NCI-H2171 treated with DMSO at 0.1 percent for 48 hours (cell line): ENCODE data around the gene CHD6.

Experiments used
- DNase-seq: peaks from one replicate; lab custom pipeline; 2025; lab: John Stamatoyannopoulos, UW

The CHD6 gene

DNA sequence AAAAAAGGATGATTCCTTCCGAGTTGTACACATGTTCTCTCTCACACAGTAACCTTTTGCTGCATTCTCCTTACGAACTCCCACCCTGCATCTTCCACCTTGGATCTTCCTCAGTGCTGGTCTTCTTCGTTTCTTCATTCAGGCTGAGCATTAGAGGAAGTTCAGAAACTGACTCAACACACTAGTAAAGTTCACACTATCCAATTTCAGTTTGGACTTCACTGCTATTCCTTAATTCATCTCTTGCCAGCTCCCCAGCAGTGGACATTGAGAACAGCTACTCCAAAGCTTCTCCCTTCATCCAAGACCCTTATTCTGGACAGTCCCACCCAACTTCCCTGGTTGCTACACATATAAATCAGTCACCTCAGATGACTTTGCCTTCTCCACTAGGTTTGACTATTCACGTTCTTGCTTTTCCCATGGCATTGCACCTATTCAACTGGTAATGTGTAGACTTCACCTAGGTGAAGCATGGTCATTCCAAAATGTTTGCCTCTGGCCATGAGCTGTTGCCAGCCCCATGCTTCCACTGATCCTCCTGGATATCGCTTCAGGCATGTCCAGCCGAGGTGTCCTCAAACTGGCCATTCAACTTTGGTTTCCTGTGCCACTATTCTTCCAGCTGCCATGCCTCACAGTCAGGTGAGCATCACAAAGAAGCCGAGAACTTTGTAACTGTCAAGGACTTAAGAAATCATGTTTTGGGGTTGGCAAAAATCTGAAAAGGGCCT lies 147.6 kb downstream of the CHD6 start:
- no peak for DNase-seq

DNA sequence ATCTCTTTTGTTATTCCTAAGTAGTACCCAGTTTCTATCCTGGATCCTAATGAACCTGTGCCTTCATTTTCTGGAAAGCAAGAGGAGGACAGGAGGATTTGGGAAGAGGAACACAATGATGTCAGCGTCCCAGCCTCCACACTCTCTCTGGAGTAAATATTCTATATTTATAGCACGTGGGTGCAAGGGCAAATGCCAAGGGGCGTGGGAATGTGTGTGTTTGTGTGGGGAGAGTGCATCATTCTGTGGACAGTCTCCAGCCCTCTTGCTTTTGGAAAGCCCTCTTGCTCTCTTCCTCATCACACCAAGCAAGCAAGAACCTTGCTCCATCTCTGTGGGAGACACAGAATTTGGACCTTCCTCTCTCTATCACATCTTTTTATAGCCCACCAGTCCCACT lies 148.3 kb downstream of the CHD6 start:
- DNase-seq, result no peak

DNA sequence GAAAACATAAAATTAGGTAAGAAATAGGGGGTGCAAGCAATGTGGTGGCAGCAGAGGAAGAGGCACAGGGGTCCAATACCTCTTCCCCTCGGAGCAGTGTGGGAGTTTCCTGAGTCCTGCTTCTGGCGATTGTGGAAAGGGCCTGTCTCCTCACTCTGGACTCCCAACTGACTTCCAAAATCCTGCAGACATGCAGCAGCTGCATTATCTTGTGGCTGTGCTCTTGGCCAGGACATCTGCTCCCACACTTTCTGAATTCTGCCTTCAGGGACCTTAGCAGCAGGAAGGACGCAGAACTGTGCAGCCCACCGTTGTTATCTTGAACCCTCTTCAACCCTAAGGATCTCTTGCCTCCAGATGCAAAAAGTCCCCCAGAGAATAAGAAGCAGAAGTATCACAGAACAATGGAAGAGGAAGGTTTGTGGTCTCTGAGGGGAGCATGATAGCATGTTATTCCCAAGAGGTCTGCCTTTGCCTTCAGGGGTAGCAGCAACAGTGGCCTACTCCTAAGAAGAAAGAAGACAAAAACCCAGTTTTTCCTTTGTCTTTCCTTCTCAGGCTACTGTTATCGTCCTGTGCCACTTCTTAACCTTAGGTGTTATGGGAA lies 149.1 kb downstream of the CHD6 start:
- no peak for DNase-seq

DNA sequence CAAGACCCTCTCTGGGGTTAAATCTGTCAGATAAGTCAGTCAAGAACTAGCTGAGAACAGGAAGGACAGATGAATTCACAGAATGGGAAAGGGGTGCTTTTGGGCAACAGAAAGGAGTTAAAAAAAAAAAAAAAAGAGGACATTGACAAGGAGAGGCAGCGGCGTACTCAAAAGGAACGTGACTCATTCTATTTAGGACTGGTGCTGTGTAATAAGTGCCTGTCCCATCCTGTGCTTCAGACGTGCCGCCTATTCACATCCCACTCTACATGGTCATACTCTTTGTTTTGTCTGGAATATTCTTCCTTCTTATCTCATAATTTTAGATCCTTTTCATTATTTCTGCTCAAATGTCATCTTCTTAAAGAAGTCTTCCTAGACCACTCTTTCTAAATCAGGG lies 150.5 kb downstream of the CHD6 start:
- no peak for DNase-seq

DNA sequence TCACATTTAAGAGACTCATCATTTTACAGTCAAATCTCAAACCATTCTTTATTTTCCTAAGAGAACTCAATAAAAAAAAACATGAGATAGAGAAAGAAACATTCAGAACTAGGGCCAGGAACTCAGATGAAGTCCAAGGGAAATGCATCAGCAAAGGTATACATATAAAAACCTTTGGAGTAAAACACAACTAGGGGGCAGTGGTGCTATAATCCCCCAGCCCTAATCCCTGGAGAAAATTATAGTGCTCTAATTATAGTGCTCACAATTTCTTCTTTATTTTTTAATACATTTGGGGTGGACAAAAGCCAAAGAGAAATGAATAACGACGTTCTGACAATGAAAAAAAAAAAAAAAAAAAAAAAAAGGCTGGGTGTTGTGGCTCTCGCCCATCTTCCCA lies 151.0 kb downstream of the CHD6 start:
- no peak for DNase-seq

DNA sequence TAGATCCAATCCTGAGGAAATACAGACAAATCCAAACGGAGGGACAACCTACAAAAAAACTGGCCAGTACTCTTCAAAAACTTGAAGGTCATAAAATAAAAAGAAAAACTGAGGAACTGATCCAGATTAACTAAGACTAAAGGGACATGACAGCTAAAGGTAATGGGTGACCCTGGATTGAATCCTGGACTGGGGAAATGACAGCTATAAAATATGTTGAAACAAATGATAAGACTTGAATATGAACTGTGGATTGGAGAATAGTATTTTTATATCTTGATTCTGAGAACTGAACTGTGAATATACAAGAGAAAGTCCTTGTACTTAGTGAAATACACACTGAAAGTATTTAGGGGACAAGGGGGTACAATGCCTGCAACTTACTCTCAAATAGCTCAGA lies 154.6 kb downstream of the CHD6 start:
- DNase-seq, result no peak

DNA sequence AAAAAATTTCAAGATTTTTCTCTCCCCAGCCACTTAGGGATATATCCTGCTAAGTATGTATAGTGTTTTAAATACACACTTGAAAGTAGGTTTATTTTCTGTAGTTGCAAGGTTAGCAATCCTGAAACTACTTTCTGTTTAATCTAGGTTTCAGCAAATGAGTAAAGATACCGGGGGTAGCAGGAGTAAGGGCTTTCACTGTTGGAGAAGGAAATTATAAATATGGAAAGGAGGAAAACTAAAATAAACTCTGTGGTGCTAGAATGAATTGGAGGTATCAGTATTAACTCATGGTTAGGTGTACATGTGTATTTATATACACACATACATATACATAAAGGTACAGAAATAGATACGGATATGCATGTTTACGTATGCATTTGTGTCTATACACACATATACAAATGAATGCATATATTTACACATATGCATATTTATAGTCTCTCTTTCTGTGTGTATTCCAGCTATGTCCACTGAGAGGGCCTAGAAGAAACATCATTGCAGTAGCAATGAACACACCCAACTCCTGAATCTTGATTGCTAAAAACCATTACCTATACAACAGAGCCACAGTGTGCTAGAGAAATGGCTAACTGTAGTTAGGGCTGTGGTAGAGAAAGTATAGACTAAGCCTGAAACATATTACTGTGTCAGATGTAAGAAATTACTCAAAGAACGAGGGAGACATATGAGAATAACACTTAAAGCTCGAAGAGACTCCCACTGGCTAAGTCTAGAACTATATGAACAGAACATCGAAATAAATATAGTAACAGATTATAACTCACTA lies 155.6 kb downstream of the CHD6 start:
- no peak for DNase-seq

DNA sequence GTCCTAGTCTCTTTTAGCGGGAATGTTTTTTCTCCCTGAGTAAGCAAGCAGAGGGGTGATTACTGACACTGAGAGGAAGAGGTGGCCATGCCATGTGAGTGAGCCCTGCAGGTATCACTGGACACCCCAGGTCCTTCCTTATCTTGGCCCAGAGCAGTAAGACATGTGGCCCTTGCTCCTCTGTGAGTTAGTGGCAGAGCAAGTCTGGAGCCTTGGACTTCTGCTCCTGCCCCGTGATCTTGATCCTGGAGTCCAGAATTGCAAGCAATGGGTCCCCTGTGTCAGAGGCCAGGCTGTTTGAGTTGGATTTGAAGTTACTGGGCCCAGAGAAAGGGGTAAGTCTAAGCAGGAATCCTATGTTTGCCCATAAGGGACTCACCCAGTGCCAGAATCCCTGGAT lies 159.4 kb downstream of the CHD6 start:
- DNase-seq, result no peak

DNA sequence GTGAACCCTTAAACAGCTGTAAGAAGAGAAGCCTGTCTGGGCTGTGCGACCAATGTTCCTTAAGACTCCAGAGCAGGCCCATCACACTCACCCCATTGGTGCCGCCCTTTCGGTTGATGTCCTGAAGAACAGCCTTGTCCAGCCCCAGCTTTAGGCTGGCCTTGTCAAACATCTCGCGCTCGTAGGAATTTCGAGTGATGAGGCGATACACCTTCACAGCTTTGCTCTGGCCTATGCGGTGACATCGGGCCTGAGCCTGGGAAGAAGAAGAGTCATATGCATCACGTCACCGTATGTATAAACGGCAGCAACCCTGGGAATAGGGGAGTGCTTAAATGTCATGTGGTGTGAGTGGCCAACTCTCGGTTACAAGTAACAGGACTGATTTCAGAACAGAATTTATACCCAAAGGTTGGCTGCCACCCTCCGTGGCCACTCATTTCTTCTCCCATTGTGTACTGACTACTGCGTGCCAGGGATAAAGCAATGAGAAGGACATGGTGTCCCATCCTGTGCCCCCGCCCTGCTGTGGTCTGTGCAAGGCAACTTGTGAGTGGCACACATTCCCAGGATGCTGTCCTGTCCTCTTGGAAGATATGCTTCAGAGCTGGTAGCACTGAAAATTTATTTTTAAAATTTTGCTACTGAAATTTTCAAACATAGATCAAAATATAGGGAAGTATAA lies 160.9 kb downstream of the CHD6 start:
- DNase-seq, result no peak

DNA sequence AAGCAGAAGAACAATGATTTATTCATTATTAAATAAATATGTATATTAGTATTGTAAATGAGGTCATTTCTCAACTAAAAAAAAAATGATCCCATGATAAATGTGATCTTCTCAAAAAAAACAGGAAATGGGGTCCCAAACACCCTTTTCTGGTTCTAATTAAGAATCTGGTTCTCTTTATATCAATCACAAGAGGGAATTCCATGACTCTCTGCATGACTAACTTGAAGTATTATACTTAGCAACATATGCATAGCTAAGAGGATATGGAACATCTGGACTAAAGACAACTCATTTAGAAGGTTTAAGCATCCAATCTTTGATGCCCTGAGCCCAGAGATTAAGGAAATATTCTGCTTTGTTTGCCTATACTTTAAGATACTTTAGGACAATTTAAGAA lies 161.8 kb downstream of the CHD6 start:
- no peak for DNase-seq

DNA sequence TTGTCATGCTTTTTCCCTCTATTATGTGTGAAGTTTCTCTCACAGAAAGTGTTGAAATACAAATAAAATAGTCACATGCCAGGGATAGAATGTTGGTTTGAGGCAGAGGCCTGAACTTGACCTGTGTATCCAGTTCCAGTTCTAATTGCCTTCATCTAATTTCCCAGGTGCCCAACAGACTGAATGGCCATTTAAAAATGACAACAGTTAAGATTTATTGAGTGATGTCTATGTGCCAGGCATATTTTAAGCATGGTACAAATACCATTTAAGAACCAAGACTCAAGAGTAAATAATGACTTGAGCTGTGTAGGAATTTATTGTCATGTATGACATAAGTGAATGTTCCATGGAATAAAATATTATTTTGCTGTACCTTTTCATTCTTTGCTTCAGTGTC lies 163.9 kb downstream of the CHD6 start:
- no peak for DNase-seq

DNA sequence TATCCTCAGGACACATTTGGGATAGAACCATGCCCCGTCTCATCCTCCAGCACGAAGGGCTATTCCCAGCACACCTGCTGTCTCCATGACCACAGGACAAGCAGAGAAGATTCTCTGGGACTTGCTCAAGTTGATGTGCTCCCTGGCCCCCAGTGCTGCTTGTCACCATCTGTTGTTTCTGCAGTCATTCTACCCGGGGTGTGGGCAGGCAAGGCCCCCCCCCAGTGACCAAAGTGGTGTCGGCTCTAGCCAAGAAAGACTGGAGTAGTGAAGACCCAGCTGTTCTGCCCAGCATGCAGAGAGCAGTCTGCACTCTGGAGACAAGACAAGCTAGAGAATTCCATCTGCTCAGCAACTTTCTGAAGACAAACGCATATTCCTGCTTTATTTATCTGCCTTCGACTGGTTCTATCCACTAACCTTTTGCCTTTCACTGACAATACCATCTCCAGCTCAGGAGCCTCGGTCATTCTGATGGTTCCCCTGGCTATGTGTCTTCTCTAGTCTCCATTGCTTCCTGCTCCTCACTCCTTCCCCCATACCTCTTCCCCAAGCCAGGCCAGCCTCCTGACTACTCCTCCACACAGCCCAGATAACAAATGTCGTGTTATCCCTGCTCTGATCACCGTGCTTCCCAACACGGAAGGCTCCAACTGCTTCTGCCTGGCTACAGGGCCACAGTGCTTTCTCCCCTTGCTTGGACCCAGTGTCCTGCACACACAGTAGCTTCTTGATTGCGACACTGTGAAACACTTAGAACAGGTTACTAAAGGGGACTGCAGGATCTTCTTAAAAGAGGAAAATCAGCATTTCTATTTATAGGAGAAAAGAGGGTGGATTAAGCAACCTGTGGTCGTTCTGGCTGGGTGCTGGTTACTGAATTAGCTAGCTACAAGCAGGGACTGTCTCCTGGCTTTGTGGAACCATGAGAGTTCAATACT lies 164.9 kb downstream of the CHD6 start:
- peak; percentile 29 for DNase-seq

DNA sequence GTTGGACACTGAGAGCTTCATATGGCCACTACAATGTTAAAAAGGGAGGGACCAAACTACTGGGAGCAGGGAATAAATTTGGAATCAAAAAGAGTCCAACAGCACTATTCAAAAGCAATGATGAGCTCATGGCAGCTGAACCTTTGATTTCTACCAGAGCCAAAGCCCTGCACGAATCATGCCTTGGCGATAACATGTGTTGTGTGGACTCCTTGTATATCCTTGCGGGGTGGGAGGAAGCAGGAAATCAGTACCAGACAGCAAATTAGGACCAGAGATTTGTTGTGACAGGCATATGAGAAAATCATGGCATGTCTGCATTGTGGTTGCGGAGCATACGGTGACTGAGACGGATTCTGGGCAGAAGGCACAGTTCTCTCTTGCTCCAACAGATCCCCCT lies 166.0 kb downstream of the CHD6 start:
- DNase-seq, result no peak

DNA sequence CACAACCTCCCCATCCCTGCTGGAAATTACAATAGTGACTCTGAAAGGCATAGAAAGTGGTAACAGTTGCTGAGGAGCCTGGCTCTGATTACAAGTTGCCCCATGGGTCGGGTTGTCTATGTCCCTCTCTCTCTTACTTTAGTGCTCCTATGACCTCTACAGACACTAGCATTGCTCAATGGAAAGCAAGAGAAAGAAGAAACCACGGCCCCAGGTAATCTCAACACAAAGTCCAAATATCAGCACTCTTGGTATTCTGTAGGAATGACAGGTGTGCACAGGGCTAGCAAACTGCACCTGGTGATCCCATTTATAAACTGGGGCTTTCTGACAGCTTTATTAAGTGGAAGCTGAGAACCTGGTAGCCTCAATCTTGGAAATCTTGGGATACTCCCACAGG lies 171.2 kb downstream of the CHD6 start:
- DNase-seq, result no peak

DNA sequence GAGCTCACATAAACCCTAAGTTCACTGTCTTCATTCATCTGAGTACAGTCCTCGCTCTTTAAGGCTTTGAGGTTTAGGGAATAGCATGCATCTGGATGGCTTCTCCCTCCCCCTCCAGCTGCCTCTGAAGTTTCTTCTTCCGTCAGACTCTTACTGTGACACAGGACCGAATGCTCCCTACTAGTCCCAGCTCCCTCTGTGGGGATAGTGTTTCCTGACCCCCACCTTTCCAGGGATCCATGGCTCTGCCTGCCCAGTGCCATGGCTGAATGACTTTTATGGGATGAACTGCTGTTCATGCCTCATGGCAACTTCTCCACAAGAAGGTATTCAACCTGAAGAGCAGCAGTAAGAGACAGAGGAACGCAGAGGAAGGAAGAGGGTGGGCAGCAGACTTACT lies 171.7 kb downstream of the CHD6 start:
- no peak for DNase-seq

DNA sequence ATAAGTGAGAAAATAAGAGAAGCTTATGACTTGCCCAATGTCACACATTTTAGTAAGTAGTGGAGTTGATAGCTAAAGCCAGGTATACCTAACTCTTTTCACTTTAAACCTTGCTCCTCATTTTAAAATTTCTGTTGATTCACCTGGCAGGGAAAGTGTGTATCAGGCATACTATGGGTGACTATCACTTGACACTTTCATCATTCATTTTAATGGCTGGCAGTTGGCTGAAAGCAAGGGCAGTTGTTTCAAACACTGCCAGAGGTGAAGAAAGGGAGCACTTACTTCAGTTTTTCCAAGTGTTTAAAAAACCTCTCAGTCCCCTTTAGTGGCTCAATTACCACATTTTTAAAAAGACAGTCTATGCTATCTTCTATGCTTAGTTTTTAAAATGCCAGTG lies 173.4 kb downstream of the CHD6 start:
- DNase-seq, result no peak

DNA sequence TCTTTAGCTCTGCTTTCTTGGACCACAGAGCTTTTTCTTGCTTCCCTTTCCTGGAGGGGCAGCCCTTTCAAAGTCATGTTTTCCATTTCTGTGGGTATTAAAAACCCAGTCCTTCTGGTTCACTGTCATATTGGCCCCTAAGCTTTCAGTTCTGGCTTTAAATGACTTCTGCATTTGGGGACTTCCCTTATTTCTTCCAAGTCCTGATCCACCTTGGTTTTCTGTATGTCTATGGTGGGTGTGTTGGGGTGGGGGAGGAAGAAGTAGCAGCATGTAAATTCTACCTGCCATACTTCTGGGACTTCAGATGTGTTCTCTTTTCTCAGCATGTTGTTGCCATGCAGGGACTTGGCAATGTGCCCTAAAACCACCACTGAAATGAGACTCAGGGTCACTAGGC lies 174.5 kb downstream of the CHD6 start:
- no peak for DNase-seq

DNA sequence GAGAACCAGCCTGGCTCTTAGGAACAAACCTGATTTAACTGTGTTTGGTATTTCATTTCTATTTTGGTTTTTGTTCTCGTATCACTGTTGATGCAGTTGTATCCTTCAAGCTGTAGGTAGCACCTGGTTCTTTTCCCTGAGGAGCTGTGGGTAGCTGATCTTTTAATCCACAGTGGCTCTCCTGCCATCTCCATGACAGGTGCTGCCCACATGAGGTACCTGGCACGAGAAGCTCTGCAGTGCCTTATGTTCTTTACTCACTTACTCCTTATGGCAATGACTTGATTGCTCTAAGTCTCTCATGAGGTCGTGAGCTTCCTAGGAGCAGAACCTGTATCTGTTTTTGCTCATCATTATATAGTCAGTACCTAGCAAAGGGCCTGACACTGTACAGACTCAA lies 177.3 kb downstream of the CHD6 start:
- DNase-seq, result peak; percentile 5

DNA sequence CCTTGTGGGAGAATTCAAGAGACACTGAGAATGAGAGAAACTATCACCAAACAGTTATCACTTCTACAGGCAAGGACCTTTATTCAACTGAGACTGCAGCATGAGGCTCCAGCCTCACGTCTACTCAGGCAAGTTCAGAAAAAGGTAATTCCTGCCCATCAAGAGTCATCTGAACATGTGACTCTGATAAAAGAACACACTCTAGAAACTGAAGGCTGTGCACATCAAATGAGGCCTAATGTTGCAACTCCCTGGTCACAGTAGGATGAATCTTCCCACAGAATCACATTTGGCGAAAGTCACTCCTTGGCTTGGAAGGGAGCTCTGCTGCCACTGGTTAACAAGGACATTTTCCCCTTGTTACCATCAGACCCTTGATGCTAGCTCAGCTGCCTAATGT lies 180.3 kb downstream of the CHD6 start:
- DNase-seq, result no peak

DNA sequence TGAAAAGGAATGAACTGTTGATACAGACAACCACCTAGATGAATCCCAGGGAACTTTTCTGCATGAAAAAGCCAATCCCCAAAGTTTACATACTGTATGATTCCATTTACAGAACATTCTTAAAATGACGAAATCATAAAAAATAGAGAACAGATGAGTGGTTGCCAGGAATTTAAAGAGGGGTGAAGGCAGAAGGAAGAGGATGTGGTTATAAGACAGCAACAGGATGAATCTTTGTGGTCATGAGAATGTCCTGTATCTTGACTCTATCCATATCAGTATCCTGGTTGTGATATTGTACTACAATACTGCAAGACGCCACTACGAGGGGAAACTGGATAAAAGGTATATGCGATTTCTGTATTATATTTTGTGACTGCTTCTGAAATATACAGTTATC lies 181.5 kb downstream of the CHD6 start:
- DNase-seq, result no peak

DNA sequence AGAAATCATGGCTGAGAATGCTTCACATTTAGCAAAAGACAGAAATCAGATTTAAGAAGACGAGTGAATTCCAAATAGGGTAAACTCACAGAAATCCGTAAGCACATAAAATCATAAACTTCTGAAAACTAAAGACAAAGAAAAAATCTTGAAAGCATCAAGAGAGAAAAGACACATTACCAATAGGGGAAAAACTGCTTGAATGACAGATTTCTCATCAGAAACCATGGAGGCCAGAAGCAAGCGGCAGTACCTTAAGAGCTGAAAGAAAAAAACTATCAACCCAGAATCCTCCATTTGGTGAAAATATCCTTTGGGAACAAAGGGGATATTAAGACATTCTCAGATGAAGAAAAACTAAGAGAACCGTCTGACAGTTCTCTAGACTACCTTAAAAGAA lies 185.0 kb downstream of the CHD6 start:
- no peak for DNase-seq

DNA sequence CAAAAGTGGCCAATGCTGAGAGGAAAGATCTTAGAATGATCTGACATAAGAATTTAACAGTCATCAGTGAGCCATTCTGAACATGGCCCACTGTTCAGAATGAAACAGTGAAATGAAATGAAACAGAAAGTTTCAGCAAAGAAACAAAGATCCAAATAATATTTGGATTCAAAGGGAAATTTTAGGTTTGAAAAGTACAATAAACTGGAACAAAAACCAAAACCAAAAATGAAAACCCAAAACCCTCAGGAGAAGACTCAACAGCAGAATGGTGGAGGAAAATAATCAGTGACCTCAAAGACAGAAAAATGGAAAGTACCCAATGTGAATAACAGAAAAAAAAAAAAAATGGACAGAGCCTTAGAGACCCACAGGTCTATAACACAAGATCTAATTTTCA lies 185.4 kb downstream of the CHD6 start:
- DNase-seq, result no peak
